MM.1S (cell line): ENCODE results near the gene RBM12.

Experiments used
- DNase-seq: peaks from one replicate; pipeline ENCODE4 v3.0.0-alpha.2; 2015
- H2AFZ ChIP-seq: fragments of 300-600 bp; sonication (generic); 2 replicates; pipeline ENCODE4 v1.6.0; 2016; ENCODE audit warnings: antibody characterized with exemption, low read length
- H3F3A ChIP-seq: fragments of 300-600 bp; sonication (generic); 2 replicates; pipeline ENCODE4 v1.6.1; 2016; ENCODE audit warnings: mild to moderate bottlenecking, antibody characterized with exemption, low read length, moderate library complexity, mixed read lengths; ENCODE audit not compliant: insufficient read depth
- H3K27ac ChIP-seq: fragments of 300-600 bp; sonication (generic); 2 replicates; pipeline ENCODE4 v1.5.1; 2016; ENCODE audit warnings: mild to moderate bottlenecking, low read length
- H3K27me3 ChIP-seq: fragments of 300-600 bp; sonication (generic); replicated peaks from 2 replicates; pipeline ENCODE4 v1.6.0; 2016; ENCODE audit warnings: low read length; ENCODE audit not compliant: insufficient read depth
- H3K36me3 ChIP-seq: fragments of 300-600 bp; sonication (generic); replicated peaks from 2 replicates; pipeline ENCODE4 v1.6.1; 2016; ENCODE audit warnings: mild to moderate bottlenecking, low read length, mixed read lengths; ENCODE audit not compliant: insufficient read depth
- H3K4me1 ChIP-seq: fragments of 300-600 bp; sonication (generic); 2 replicates; pipeline ENCODE4 v1.6.1; 2016; ENCODE audit warnings: low read length, mixed read lengths
- H3K4me2 ChIP-seq: fragments of 300-600 bp; sonication (generic); 2 replicates; pipeline ENCODE4 v1.6.0; 2016; ENCODE audit warnings: low read depth, low read length
- H3K4me3 ChIP-seq: fragments of 300-600 bp; sonication (generic); 2 replicates; pipeline ENCODE4 v1.5.1; 2016; ENCODE audit warnings: low read length, mixed read lengths
- H3K79me2 ChIP-seq: fragments of 300-600 bp; sonication (generic); 2 replicates; pipeline ENCODE4 v1.6.1; 2016; ENCODE audit warnings: mixed run types, low read length, mixed read lengths
- H3K9ac ChIP-seq: fragments of 300-600 bp; sonication (generic); 2 replicates; pipeline ENCODE4 v1.6.1; 2016; ENCODE audit warnings: low read length, mixed read lengths
- H3K9me2 ChIP-seq: fragments of 300-600 bp; sonication (generic); replicated peaks from 2 replicates; pipeline ENCODE4 v1.6.1; 2016; ENCODE audit warnings: mild to moderate bottlenecking, low read length, mixed read lengths; ENCODE audit not compliant: insufficient read depth
- H3K9me3 ChIP-seq: fragments of 300-600 bp; sonication (generic); replicated peaks from 2 replicates; pipeline ENCODE4 v1.6.1; 2016; ENCODE audit warnings: mild to moderate bottlenecking, low read length, mixed read lengths; ENCODE audit not compliant: insufficient read depth
- H4K20me1 ChIP-seq: fragments of 300-600 bp; sonication (generic); 2 replicates; pipeline ENCODE4 v1.6.1; 2016; ENCODE audit warnings: mild to moderate bottlenecking, low read length, moderate library complexity, mixed read lengths; ENCODE audit not compliant: insufficient read depth
- EZH2 ChIP-seq: fragments of 300-600 bp; sonication (generic); optimal IDR thresholded peaks from 2 replicates; pipeline ENCODE3; 2017; ENCODE audit warnings: low read depth, mild to moderate bottlenecking, antibody characterized with exemption, low read length, mixed read lengths
- EZH2phosphoT487 ChIP-seq: fragments of 300-600 bp; sonication (generic); IDR thresholded peaks from 2 replicates; pipeline ENCODE4 v1.6.1; 2018; ENCODE audit warnings: antibody characterized with exemption, low read length
- TF ChIP-seq, protein P1 (sequence below): fragments of 300-600 bp; sonication (generic); IDR thresholded peaks from 2 replicates; pipeline ENCODE4 v1.5.1; 2016; ENCODE audit warnings: antibody characterized with exemption, low read length, mixed read lengths

The RBM12 gene

DNA sequence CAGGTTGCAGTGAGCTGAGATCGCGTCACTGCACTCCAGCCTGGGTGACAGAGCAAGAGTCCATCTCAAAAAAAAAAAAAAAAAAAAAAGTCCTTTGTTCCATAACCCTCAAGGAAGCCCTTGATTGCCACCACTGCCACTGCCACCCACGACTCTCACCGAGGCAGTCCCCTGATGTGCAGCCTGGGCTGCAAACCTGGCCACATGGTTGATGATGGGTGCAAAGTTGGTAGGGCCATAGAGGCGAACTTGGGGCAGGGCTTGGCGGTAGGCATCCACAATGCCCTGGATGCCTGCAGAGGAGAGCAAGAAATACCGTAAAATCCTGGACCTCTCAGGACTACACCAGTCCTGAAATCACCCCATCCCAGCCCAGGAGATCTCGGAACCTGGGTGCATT, 37.6 kb downstream of the RBM12 start:
- DNase-seq: no peak
- H3K4me1 ChIP-seq: no peaks in the 10 kb centered on the region
- no peak overlapping the region for H2AFZ ChIP-seq
- H3F3A ChIP-seq: no peaks in the 10 kb centered on the region
- H3K9ac ChIP-seq: no peak overlapping the region
- no peaks in the 10 kb centered on the region for H3K79me2 ChIP-seq
- H3K36me3 ChIP-seq: no peaks in the 10 kb centered on the region
- no peaks in the 10 kb centered on the region for H3K27me3 ChIP-seq
- TF ChIP-seq EZH2: no peak
- TF ChIP-seq EZH2phosphoT487: no peak
- TF ChIP-seq, protein P1, sequence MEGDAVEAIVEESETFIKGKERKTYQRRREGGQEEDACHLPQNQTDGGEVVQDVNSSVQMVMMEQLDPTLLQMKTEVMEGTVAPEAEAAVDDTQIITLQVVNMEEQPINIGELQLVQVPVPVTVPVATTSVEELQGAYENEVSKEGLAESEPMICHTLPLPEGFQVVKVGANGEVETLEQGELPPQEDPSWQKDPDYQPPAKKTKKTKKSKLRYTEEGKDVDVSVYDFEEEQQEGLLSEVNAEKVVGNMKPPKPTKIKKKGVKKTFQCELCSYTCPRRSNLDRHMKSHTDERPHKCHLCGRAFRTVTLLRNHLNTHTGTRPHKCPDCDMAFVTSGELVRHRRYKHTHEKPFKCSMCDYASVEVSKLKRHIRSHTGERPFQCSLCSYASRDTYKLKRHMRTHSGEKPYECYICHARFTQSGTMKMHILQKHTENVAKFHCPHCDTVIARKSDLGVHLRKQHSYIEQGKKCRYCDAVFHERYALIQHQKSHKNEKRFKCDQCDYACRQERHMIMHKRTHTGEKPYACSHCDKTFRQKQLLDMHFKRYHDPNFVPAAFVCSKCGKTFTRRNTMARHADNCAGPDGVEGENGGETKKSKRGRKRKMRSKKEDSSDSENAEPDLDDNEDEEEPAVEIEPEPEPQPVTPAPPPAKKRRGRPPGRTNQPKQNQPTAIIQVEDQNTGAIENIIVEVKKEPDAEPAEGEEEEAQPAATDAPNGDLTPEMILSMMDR: no peak
- no peak overlapping the region for H3K4me3 ChIP-seq
- H4K20me1 ChIP-seq: no peaks in the 10 kb centered on the region
- no peaks in the 10 kb centered on the region for H3K9me3 ChIP-seq
- H3K9me2 ChIP-seq: no peaks in the 10 kb centered on the region
- H3K27ac ChIP-seq: no peak overlapping the region
- no peak overlapping the region for H3K4me2 ChIP-seq

DNA sequence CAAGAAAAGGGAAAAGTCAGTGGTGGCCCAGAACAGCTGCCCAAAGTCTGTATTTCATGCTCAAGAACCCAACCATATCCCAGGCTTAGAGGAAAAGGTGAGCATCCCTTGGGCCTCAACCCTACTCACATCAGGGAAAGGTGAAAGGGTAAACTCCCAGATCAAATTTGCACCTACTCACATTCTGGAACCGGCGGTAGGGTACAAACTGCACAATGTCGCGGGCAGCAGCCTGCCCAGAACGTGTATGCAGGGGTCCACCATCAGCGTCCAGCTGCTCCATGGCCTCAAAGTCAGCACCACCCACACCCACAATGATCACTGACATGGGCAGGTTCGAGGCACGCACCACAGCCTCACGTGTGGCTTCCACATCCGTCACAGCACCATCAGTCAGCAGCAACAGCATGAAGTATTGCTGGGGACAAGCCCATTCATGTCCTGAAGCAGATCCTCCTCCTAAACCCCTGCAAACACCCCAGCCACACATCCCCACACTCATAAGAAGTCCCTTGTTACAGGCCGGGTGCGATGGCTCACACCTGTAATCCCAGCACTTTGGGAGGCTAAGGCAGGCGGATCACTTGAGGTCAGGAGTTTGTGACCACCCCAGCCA, 38.2 kb downstream of the RBM12 start:
- Histone ChIP-seq H3K27ac (no peak overlapping the region), H3K9me2 (no peaks in the 10 kb centered on the region), H3K4me3 (no peak overlapping the region), H3K9ac (no peak overlapping the region), H2AFZ (no peak overlapping the region), H3K79me2 (no peaks in the 10 kb centered on the region), H4K20me1 (no peaks in the 10 kb centered on the region), H3K27me3 (no peaks in the 10 kb centered on the region), H3F3A (no peaks in the 10 kb centered on the region), H3K36me3 (no peaks in the 10 kb centered on the region), H3K4me2 (no peak overlapping the region), H3K4me1 (no peaks in the 10 kb centered on the region), H3K9me3 (no peaks in the 10 kb centered on the region)
- TF ChIP-seq EZH2phosphoT487 (no peak), EZH2 (no peak)
- TF ChIP-seq, protein P1: no peak
- DNase-seq: no peak

GRCh38 chr20:35625584-35626385, 38.9 kb downstream of the RBM12 start:
- Histone ChIP-seq H3K9ac (no peak overlapping the region), H3K9me2 (no peaks in the 10 kb centered on the region), H3K27ac (no peak overlapping the region), H2AFZ (no peak overlapping the region), H3K4me3 (no peak overlapping the region), H3K4me1 (no peaks in the 10 kb centered on the region), H3K36me3 (no peaks in the 10 kb centered on the region), H4K20me1 (no peaks in the 10 kb centered on the region), H3F3A (no peaks in the 10 kb centered on the region), H3K9me3 (no peaks in the 10 kb centered on the region), H3K4me2 (no peak overlapping the region), H3K79me2 (no peaks in the 10 kb centered on the region), H3K27me3 (no peaks in the 10 kb centered on the region)
- no peak for DNase-seq
- TF ChIP-seq, protein P1: no peak
- TF ChIP-seq EZH2: no peak
- TF ChIP-seq EZH2phosphoT487: no peak
